HepG2 (cell line): ENCODE data around the gene CNPY4. TPM values are rescaled to one million over a fixed set of nuclear protein-coding genes. Genes with fewer than 3 reads are reported as not detected.

Experiments
- AGO2 ChIP-seq: fragments of 200-400 bp; formaldehyde crosslinking; optimal IDR thresholded peaks from 2 replicates; pipeline ENCODE3; 2017; ENCODE audit warnings: mild to moderate bottlenecking, low read depth, low read length, moderate library complexity
- ARNT2 ChIP-seq: sonication (generic); formaldehyde crosslinking; IDR thresholded peaks from 2 replicates; pipeline ENCODE4 v1.8.0; 2022; ENCODE audit warnings: mild to moderate bottlenecking, low read depth, missing genetic modification reagents, moderate library complexity
- CBX2 ChIP-seq, 2 experiments: fragments of 200-600 bp in 1 of 2; sonication (generic); formaldehyde crosslinking in 1 of 2; IDR thresholded peaks; 2 replicates each; pipeline versions ENCODE4 v1.7.0 to v1.8.1; 2018 to 2022; ENCODE audit warnings: low read depth in 2 of 2, low read length in 1 of 2, mild to moderate bottlenecking in 1 of 2, missing genetic modification reagents in 1 of 2
- EED ChIP-seq: sonication (generic); formaldehyde crosslinking; IDR thresholded peaks from 2 replicates; pipeline ENCODE4 v1.5.0; 2020; ENCODE audit warnings: mild to moderate bottlenecking, missing genetic modification reagents
- FOXK1 ChIP-seq: sonication (generic); formaldehyde crosslinking; IDR thresholded peaks from 2 replicates; pipeline ENCODE4 v1.4.0; 2020; ENCODE audit warnings: low read depth, missing genetic modification reagents, borderline replicate concordance
- FOXP4 ChIP-seq: sonication (generic); formaldehyde crosslinking; IDR thresholded peaks from 2 replicates; pipeline ENCODE4 v1.4.0; 2020; ENCODE audit warnings: missing genetic modification reagents
- HDAC2 ChIP-seq: sonication (generic); formaldehyde crosslinking; IDR thresholded peaks from 2 replicates; pipeline ENCODE4 v1.4.0; 2020; ENCODE audit warnings: missing genetic modification reagents
- KAT8 ChIP-seq: IDR thresholded peaks from 2 replicates; pipeline ENCODE4 v1.6.1; 2016; ENCODE audit warnings: missing genetic modification reagents, missing compliant biosample characterization
- NFYB ChIP-seq: sonication (generic); formaldehyde crosslinking; IDR thresholded peaks from 2 replicates; pipeline ENCODE4 v1.4.0; 2020; ENCODE audit warnings: missing genetic modification reagents
- POGZ ChIP-seq: sonication (generic); formaldehyde crosslinking; IDR thresholded peaks from 2 replicates; pipeline ENCODE4 v1.4.0; 2020; ENCODE audit warnings: mild to moderate bottlenecking, missing genetic modification reagents
- POLR2A ChIP-seq, 2 experiments: IDR thresholded peaks; 2 replicates each; pipeline ENCODE4 v1.6.1; 2011; ENCODE audit warnings: low read depth in 2 of 2, low read length in 2 of 2, mild to moderate bottlenecking in 1 of 2, moderate library complexity in 1 of 2; ENCODE audit not compliant: insufficient read depth in 1 of 2
- POLR2AphosphoS2 ChIP-seq: IDR thresholded peaks from 2 replicates; pipeline ENCODE4 v1.6.1; 2011; ENCODE audit warnings: low read depth, low read length, improper control_type of control experiment
- REL ChIP-seq: sonication (generic); formaldehyde crosslinking; conservative IDR thresholded peaks from 2 replicates; pipeline ENCODE4 v1.8.0; 2022; ENCODE audit warnings: mild to moderate bottlenecking, missing genetic modification reagents, moderate library complexity
- SMAD3 ChIP-seq: sonication (generic); formaldehyde crosslinking; IDR thresholded peaks from 2 replicates; pipeline ENCODE4 v1.4.0; 2020; ENCODE audit warnings: missing genetic modification reagents
- SMYD3 ChIP-seq: sonication (generic); formaldehyde crosslinking; IDR thresholded peaks from 2 replicates; pipeline ENCODE4 v1.8.1; 2023; ENCODE audit warnings: mild to moderate bottlenecking, missing genetic modification reagents
- SOX6 ChIP-seq, 2 experiments: fragments of 450-650 bp in 1 of 2; sonication (generic) in 1 of 2; formaldehyde crosslinking in 1 of 2; IDR thresholded peaks; 2 replicates each; pipeline versions ENCODE4 v1.4.0 to v1.6.1; 2017 to 2020; ENCODE audit warnings: antibody characterized with exemption in 1 of 2, mild to moderate bottlenecking in 1 of 2, missing genetic modification reagents in 1 of 2
- SUZ12 ChIP-seq: fragments of 150-350 bp; IDR thresholded peaks from 2 replicates; pipeline ENCODE4 v1.6.1; 2014; ENCODE audit warnings: low read depth, low read length
- TCF12 ChIP-seq, 2 experiments: fragments of 450-650 bp in 1 of 2; sonication (generic) in 1 of 2; formaldehyde crosslinking in 1 of 2; IDR thresholded peaks; 2 replicates each; pipeline versions ENCODE4 v1.6.1 to v1.8.0; 2017 to 2022; ENCODE audit warnings: antibody characterized with exemption in 1 of 2, mild to moderate bottlenecking in 1 of 2, missing genetic modification reagents in 1 of 2, moderate library complexity in 1 of 2
- ZNF17 ChIP-seq: sonication (generic); formaldehyde crosslinking; IDR thresholded peaks from 2 replicates; pipeline ENCODE4 v1.5.0; 2020; ENCODE audit warnings: mild to moderate bottlenecking, missing genetic modification reagents
- ZNF430 ChIP-seq: sonication (generic); formaldehyde crosslinking; IDR thresholded peaks from 2 replicates; pipeline ENCODE4 v1.9.0; 2021; ENCODE audit warnings: mild to moderate bottlenecking, missing genetic modification reagents
- ZNF615 ChIP-seq: sonication (generic); formaldehyde crosslinking; IDR thresholded peaks from 2 replicates; pipeline ENCODE4 v1.5.0; 2020; ENCODE audit warnings: mild to moderate bottlenecking, missing genetic modification reagents, borderline replicate concordance
- ZNF761 ChIP-seq: sonication (generic); formaldehyde crosslinking; conservative IDR thresholded peaks from 2 replicates; pipeline ENCODE4 v1.4.0; 2020; ENCODE audit warnings: mild to moderate bottlenecking, missing genetic modification reagents
- ZNF776 ChIP-seq: sonication (generic); formaldehyde crosslinking; IDR thresholded peaks from 2 replicates; pipeline ENCODE4 v1.4.0; 2020; ENCODE audit warnings: mild to moderate bottlenecking, missing genetic modification reagents
- ZNF891 ChIP-seq: sonication (generic); formaldehyde crosslinking; IDR thresholded peaks from 2 replicates; pipeline ENCODE4 v1.5.0; 2020; ENCODE audit warnings: mild to moderate bottlenecking, missing genetic modification reagents
- ZSCAN20 ChIP-seq: sonication (generic); formaldehyde crosslinking; IDR thresholded peaks from 2 replicates; pipeline ENCODE4 v1.4.0; 2020; ENCODE audit warnings: missing genetic modification reagents, mild to moderate bottlenecking, borderline replicate concordance
- polyA plus RNA-seq, 8 experiments: library from polyadenylated mRNA; depleted of rRNA in 3 of 8; stranded (reverse) in 7 of 8; unstranded in 1 of 8; fragments of >200 nt; fragmentation: Illumina TruSeq in 4 of 8; extraction: Trizol in 4 of 8; gene quantifications; 2 replicates each; pipeline versions ENCODE4 v1.2.1 to v1.2.3, GENCODE V29; 2011 to 2016; ENCODE audit warnings: low read depth in 4 of 8, missing spikeins in 1 of 8, mixed read lengths in 1 of 8; ENCODE audit not compliant: insufficient read depth in 1 of 8
- total RNA-seq, 5 experiments: library from RNA; depleted of rRNA; stranded (reverse); fragments of >200 nt; fragmentation: Illumina TruSeq; extraction: Trizol; gene quantifications; 2 replicates each; pipeline ENCODE4 v1.2.3, GENCODE V29; 2016; ENCODE audit warnings: low read depth in 1 of 5
- TF ChIP-seq, protein P1 (sequence below): sonication (generic); formaldehyde crosslinking; IDR thresholded peaks from 2 replicates; pipeline ENCODE4 v1.9.0; 2021; ENCODE audit warnings: missing genetic modification reagents, borderline replicate concordance

The CNPY4 gene
- total and polyA plus RNA-seq, 2 of the 13 experiments (the other 11 are each of a cell fraction or from before 2014, with no cell fraction given): 6.2 to 12.7 TPM

GRCh38 chr7:100158229-100159098 lies 39.0 kb downstream of the CNPY4 start, which contains the start of gene TRAPPC14 (continued):
- TF ChIP-seq ZNF17 (CRISPR knock-in tag) (no peak), HDAC2 (CRISPR knock-in tag) (no peak; the same call in 1 of the 2 replicates), FOXK1 (CRISPR knock-in tag) (peak; percentile 50; the same call in 1 of the 2 replicates), EED (CRISPR knock-in tag) (no peak), SMYD3 (CRISPR knock-in tag) (no peak), ZNF891 (no peak; the same call in 1 of the 2 replicates), ZSCAN20 (CRISPR knock-in tag) (no peak; the same call in 1 of the 2 replicates), NFYB (CRISPR knock-in tag) (no peak), FOXP4 (peak; percentile 21; the same call in 1 of the 2 replicates), REL (CRISPR knock-in tag) (no peak), SMAD3 (CRISPR knock-in tag) (no peak), POGZ (CRISPR knock-in tag) (no peak), ZNF615 (CRISPR knock-in tag) (no peak), ARNT2 (CRISPR knock-in tag) (0 out of 2 replicates have a peak, but pooled peaks have one; percentile 44), CBX2 (IDR thresholded peaks at IDR 0.05; ENCODE audit: low read depth, low read length) (no peak), CBX2 (CRISPR knock-in tag; IDR thresholded peaks at IDR 0.05; ENCODE audit: low read depth) (no peak), ZNF776 (no peak), AGO2 (peak; percentile 97), KAT8 (CRISPR knock-in tag) (peak; percentile 90), POLR2A (IDR thresholded peaks at IDR 0.05; ENCODE audit: insufficient read depth in 1 of 2, low read depth in 2 of 2, low read length in 2 of 2) (peak in 1 of 2 experiments; percentile 75; a peak in 2 of 4 replicates), ZNF430 (CRISPR knock-in tag) (no peak), TCF12 (IDR thresholded peaks at IDR 0.05) (no peak), TCF12 (CRISPR knock-in tag; IDR thresholded peaks at IDR 0.05) (0 out of 2 replicates have a peak, but pooled peaks have one; percentile 48), ZNF761 (CRISPR knock-in tag) (peak; percentile 61; the same call in 1 of the 2 replicates), POLR2AphosphoS2 (no peak), SUZ12 (no peak), SOX6 (IDR thresholded peaks at IDR 0.05) (no peak), SOX6 (CRISPR knock-in tag; IDR thresholded peaks at IDR 0.05) (peak; percentile 40)
- TF ChIP-seq, protein P1, sequence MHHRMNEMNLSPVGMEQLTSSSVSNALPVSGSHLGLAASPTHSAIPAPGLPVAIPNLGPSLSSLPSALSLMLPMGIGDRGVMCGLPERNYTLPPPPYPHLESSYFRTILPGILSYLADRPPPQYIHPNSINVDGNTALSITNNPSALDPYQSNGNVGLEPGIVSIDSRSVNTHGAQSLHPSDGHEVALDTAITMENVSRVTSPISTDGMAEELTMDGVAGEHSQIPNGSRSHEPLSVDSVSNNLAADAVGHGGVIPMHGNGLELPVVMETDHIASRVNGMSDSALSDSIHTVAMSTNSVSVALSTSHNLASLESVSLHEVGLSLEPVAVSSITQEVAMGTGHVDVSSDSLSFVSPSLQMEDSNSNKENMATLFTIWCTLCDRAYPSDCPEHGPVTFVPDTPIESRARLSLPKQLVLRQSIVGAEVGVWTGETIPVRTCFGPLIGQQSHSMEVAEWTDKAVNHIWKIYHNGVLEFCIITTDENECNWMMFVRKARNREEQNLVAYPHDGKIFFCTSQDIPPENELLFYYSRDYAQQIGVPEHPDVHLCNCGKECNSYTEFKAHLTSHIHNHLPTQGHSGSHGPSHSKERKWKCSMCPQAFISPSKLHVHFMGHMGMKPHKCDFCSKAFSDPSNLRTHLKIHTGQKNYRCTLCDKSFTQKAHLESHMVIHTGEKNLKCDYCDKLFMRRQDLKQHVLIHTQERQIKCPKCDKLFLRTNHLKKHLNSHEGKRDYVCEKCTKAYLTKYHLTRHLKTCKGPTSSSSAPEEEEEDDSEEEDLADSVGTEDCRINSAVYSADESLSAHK: no peak
